OCI-LY7 (cell line): ENCODE data around the gene TGFB1. TPM values are rescaled to one million over a fixed set of nuclear protein-coding genes. Genes with fewer than 3 reads are reported as not detected.

Experiments used
- BruUV-seq: library from RNA; stranded (reverse); fragments of 400-500 nt; replicated peaks from 2 replicates; lab custom pipeline; 2021; lab: Mats Ljungman, UMichigan
- CTCF ChIA-PET: fragments of 300-600 bp; sonication (Branson Sonifier 250); formaldehyde crosslinking; loops from one replicate; lab custom pipeline; 2022; ENCODE audit warnings: antibody characterized with exemption; ENCODE audit not compliant: unreplicated experiment; lab: Charles Lee
- POLR2A ChIA-PET: fragments of 300-600 bp; sonication (Branson Sonifier 250); formaldehyde crosslinking; loops from one replicate; lab custom pipeline; 2022; ENCODE audit warnings: antibody characterized with exemption; lab: Charles Lee
- DNase-seq: peaks from one replicate; pipeline ENCODE4 v3.0.0-alpha.2; 2015; ENCODE audit warnings: low spot score
- H2AFZ ChIP-seq: fragments of 200-600 bp; sonication (generic), shearing (Covaris generic); 2 replicates; pipeline ENCODE4 v1.6.1; 2014; ENCODE audit warnings: mild to moderate bottlenecking, antibody characterized with exemption, low read length, moderate library complexity
- H3K27ac ChIP-seq: fragments of 200-600 bp; sonication (generic); 2 replicates; pipeline ENCODE4 v1.5.1; 2014; ENCODE audit warnings: mixed run types, low read depth, mild to moderate bottlenecking, moderate library complexity, low read length, inconsistent platforms; ENCODE audit not compliant: poor library complexity, severe bottlenecking
- H3K36me3 ChIP-seq: fragments of 200-600 bp; sonication (generic); 2 replicates; pipeline ENCODE4 v1.6.1; 2014; ENCODE audit warnings: mild to moderate bottlenecking, antibody characterized with exemption, low read length, moderate library complexity, mixed read lengths; ENCODE audit not compliant: insufficient read depth
- H3K4me1 ChIP-seq: fragments of 200-600 bp; sonication (generic); 2 replicates; pipeline ENCODE4 v1.5.1; 2014; ENCODE audit warnings: mild to moderate bottlenecking, low read length; ENCODE audit not compliant: insufficient read depth, poor library complexity, severe bottlenecking
- H3K4me2 ChIP-seq: fragments of 200-600 bp; sonication (generic); 2 replicates; pipeline ENCODE4 v1.6.1; 2014; ENCODE audit warnings: mild to moderate bottlenecking, low read length
- H3K4me3 ChIP-seq: fragments of 200-600 bp; sonication (generic); 2 replicates; pipeline ENCODE4 v1.5.1; 2014; ENCODE audit warnings: mild to moderate bottlenecking, low read depth, low read length; ENCODE audit not compliant: poor library complexity, severe bottlenecking
- H3K79me2 ChIP-seq: fragments of 200-600 bp; sonication (generic); 2 replicates; pipeline ENCODE4 v1.6.1; 2016; ENCODE audit warnings: low read depth, mild to moderate bottlenecking, low read length, moderate library complexity, mixed read lengths; ENCODE audit not compliant: insufficient read depth
- H3K9me2 ChIP-seq: fragments of 200-600 bp; sonication (generic); 2 replicates; pipeline ENCODE4 v1.6.1; 2016; ENCODE audit warnings: mild to moderate bottlenecking, low read length, mixed read lengths; ENCODE audit not compliant: insufficient read depth
- H3K9me3 ChIP-seq: fragments of 200-600 bp; sonication (generic); 2 replicates; pipeline ENCODE4 v1.6.1; 2014; ENCODE audit warnings: mild to moderate bottlenecking, mixed run types, low read length, mixed read lengths
- H4K20me1 ChIP-seq: fragments of 200-600 bp; sonication (generic); 2 replicates; pipeline ENCODE4 v1.6.1; 2014; ENCODE audit warnings: mild to moderate bottlenecking, antibody characterized with exemption, low read length, moderate library complexity, mixed read lengths; ENCODE audit not compliant: insufficient read depth
- EZH2phosphoT487 ChIP-seq: fragments of 200-600 bp; sonication (generic); IDR thresholded peaks from 2 replicates; pipeline ENCODE4 v1.6.1; 2018; ENCODE audit warnings: low read depth, borderline replicate concordance, mild to moderate bottlenecking, mixed run types, antibody characterized with exemption, low read length, moderate library complexity, mixed read lengths
- intact Hi-C: fragments of 100-400 bp; cut with micrococcal nuclease; formaldehyde crosslinking; loops from one replicate; pipeline ENCODE4 v1.10.0; 2022; ENCODE audit not compliant: unreplicated experiment
- total RNA-seq, 2 experiments: library from RNA; depleted of rRNA in 1 of 2; stranded (reverse); fragments of >200 nt in 1 of 2; shearing (Covaris generic) in 1 of 2; gene quantifications; 2 replicates each; pipeline ENCODE4 v1.2.3, GENCODE V29; 2014 to 2022
- TF ChIP-seq, protein P1 (sequence below): fragments of 200-600 bp; sonication (generic); conservative IDR thresholded peaks from 2 replicates; pipeline ENCODE4 v1.5.1; 2014; ENCODE audit warnings: mild to moderate bottlenecking, antibody characterized with exemption, low read length, moderate library complexity, mixed read lengths

TGFB1 gene
- total RNA-seq, 2 experiments from 2014 or later = 15.5 to 88.8 TPM

DNA sequence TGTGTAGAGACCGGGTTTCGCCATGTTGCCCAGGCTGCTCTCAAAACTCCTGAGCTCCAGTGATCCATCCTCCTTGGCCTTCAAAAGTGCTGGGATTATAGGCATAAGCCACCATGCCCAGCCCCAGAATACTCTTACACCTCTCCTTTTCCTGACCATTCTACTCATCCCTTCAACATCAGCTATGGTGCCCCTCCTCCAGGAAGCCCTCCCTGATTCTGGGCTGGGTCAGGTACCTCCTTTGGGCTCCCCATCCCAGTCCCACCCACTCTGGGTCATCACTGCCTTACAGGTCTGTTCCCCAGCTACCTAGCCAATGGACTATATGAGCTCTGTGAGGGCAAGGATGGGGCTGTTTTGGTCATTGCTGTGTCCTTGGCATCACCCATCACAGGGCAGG, 9.6 kb downstream of the TGFB1 start:
- Histone ChIP-seq H3K27ac (no peak overlapping the region), H3K4me1 (peaks cover 4% of the 10 kb centered on the region), H3K9me3 (no peaks in the 10 kb centered on the region), H3K4me3 (no peak overlapping the region), H3K36me3 (peaks cover 83% of the 10 kb centered on the region), H3K4me2 (no peak overlapping the region), H2AFZ (no peak overlapping the region), H3K9me2 (no peaks in the 10 kb centered on the region), H4K20me1 (no peaks in the 10 kb centered on the region; the same call in 1 of the 2 replicates), H3K79me2 (no peaks in the 10 kb centered on the region; the same call in 1 of the 2 replicates)
- intact Hi-C loops = no loop called here
- ChIA-PET CTCF (no interaction called here), POLR2A (no interaction called here)
- no peak for DNase-seq
- TF ChIP-seq EZH2phosphoT487 = no peak
- TF ChIP-seq, protein P1, sequence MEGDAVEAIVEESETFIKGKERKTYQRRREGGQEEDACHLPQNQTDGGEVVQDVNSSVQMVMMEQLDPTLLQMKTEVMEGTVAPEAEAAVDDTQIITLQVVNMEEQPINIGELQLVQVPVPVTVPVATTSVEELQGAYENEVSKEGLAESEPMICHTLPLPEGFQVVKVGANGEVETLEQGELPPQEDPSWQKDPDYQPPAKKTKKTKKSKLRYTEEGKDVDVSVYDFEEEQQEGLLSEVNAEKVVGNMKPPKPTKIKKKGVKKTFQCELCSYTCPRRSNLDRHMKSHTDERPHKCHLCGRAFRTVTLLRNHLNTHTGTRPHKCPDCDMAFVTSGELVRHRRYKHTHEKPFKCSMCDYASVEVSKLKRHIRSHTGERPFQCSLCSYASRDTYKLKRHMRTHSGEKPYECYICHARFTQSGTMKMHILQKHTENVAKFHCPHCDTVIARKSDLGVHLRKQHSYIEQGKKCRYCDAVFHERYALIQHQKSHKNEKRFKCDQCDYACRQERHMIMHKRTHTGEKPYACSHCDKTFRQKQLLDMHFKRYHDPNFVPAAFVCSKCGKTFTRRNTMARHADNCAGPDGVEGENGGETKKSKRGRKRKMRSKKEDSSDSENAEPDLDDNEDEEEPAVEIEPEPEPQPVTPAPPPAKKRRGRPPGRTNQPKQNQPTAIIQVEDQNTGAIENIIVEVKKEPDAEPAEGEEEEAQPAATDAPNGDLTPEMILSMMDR = no peak
- no TSS peak for BruUV-seq

DNA sequence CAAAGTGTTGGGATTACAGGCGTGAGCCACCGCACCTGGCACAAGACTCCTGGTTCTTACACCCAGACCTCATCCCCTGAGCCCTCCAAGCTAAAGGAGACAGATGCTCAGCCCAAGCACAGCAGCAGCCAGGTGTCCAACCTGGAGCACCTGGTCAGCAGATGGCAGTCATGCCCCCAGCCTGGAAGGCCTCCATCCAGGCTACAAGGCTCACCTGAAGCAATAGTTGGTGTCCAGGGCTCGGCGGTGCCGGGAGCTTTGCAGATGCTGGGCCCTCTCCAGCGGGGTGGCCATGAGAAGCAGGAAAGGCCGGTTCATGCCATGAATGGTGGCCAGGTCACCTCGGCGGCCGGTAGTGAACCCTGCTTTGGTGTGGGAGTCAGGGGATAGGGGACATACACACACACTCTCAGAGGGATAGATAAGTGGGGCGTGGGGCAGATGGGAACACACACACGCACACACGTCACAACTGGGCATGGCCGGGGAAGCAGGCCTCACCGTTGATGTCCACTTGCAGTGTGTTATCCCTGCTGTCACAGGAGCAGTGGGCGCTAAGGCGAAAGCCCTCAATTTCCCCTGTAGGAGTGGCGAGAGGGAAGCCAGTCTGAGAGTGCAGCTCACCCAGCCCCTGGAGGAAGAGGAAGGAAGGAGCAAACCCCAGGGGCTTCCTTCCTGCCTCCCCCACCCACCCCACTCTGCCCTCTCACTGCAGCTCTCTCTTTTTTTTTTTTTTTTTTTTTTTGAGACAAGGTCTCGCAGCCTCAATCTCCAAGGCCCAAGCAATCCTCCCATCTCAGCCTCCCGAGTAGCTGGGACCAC, 11.8 kb downstream of the TGFB1 start:
- intact Hi-C loops = no loop called here

More for the DNA sequence above, 11.8 kb downstream of the TGFB1 start:
- ChIA-PET CTCF (interaction anchor here (0.6 kb wide), 1 partner anchor 68 kb away, joined by 5 read pairs; no protein-coding TSS in a partner anchor), POLR2A (no interaction called here)
- no peak for TF ChIP-seq EZH2phosphoT487
- TF ChIP-seq, protein P1 = no peak
- BruUV-seq = no TSS peak
- H3K9me2 ChIP-seq = no peaks in the 10 kb centered on the region
- no peaks in the 10 kb centered on the region for H3K9me3 ChIP-seq
- DNase-seq = no peak
- H3K79me2 ChIP-seq = no peaks in the 10 kb centered on the region
- peaks cover 83% of the 10 kb centered on the region for H3K36me3 ChIP-seq
- no peak overlapping the region for H3K27ac ChIP-seq
- H3K4me1 ChIP-seq = no peaks in the 10 kb centered on the region
- no peak overlapping the region for H3K4me2 ChIP-seq
- H2AFZ ChIP-seq = no peak overlapping the region
- no peaks in the 10 kb centered on the region; the same call in 1 of the 2 replicates for H4K20me1 ChIP-seq
- no peak overlapping the region for H3K4me3 ChIP-seq
